GM19395 (cell line): Measurements from ENCODE around the gene PALD1.
"Not testable (repeated sequence)": the region's sequence is repeated elsewhere in the genome, so short reads cannot be mapped to it uniquely, and the experiment has no call there.

Source experiments
- ATAC-seq: cut with Tn5 transposase; IDR thresholded peaks from one replicate; pipeline ENCODE4 v1.9.1; 2021; ENCODE audit warnings: mild to moderate bottlenecking, moderate library complexity; ENCODE audit not compliant: unreplicated experiment

PALD1 gene

GRCh38 chr10:70600512-70601395 lies 122.2 kb downstream of the PALD1 start:
- ATAC-seq, result no peak

DNA sequence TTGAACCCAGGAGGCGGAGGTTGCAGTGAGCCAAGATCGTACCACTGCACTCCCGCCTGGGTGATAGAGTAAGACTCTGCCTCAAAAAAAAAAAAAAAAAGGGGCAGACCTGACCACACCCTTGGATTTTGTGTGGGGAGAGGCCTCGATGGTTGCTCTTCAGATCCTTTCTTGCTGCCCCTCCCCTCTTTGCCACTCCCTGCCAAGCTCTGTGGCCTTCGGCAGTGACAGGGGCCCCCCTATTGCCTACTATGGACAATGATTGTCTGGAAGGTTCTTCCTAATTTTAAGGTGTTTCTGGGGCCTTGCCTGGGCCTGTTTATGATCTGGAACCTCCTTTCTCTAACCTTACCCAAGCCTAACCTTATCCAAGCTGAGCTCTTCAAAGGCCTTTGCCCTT lies 123.2 kb downstream of the PALD1 start:
- no peak for ATAC-seq

DNA sequence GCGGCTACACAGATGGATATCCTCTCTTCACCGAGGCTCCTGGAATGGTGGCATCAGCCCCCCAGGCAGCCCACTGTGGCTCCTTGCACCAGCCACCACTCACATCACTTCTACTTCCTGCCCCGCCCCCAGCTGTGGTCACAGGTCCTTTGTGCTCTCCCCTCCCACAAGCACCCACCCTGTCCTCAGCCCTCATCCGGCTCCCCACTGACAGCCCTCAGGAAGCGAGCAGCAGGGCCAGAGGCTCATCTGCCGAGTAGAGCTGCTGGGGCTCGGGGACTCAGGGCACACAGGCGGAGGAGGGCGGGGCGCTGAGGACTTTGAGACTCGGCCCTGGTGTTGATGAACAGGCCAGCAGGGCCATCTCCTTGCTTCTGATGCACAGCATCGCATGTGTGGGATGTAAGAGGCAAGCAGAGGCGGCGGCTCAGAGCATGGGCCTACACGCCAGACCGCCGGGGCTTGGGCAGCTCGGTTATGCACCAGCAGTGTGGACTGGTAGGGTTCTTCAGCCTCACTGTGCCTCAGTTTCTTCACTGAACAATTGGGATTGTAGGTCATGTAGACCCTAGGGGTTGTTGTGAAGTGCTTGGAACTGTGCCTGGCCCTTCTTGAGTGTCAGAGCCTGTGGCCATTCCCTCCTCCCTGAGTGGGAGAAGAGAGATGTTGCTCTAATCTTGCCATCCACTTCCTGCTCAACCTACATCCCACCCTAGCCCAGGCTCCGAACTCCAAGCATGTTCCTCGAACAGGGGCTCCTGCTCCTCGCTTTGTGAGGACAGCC lies 124.3 kb downstream of the PALD1 start, which contains the start of gene PRF1:
TSS of gene PRF1 (minus strand) at position 77 of the 784 bp plus-strand sequence. CDS start 1,839 bp downstream, outside the sequence.
- ATAC-seq, result no peak

- ATAC-seq, result no peak
These were observed 124.9 kb downstream of the PALD1 start for GRCh38 chr10:70603449-70603801.

GRCh38 chr10:70604106-70604505 lies 125.5 kb downstream of the PALD1 start:
- no peak for ATAC-seq

GRCh38 chr10:70605161-70605560 lies 126.6 kb downstream of the PALD1 start:
- no peak for ATAC-seq

DNA sequence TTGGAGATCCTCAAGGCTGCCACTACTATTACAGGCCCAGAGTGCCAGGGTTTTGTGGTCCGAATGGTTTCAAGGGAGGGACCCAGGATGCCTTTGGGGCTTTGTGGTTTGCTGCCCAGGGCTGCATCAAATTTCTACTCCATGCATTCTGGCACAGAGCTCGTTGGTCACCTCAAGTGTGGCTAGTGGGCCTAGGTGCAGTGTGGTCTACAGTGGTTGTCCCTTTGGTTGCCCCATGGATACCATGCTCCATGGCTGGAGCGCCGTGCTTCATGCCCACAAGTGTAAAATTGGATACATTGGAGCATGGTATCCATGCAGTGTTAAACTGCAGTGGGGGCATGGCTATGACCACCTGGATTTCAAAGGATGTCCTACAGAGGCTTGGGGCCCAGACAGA lies 129.4 kb downstream of the PALD1 start:
- no peak for ATAC-seq

- no peak for ATAC-seq
These were observed 135.4 kb downstream of the PALD1 start for GRCh38 chr10:70613941-70614340.

GRCh38 chr10:70614364-70614763 lies 135.8 kb downstream of the PALD1 start:
- not testable (repeated sequence) for ATAC-seq

- ATAC-seq, result no peak
These were observed 136.6 kb downstream of the PALD1 start for GRCh38 chr10:70615211-70615610.

GRCh38 chr10:70615784-70616522 lies 137.4 kb downstream of the PALD1 start:
- no peak for ATAC-seq

GRCh38 chr10:70616761-70617160 lies 138.2 kb downstream of the PALD1 start:
- ATAC-seq, result no peak
